SK-N-SH (cell line): Measurements from ENCODE around the gene DPF3.

Source experiments
- CHD2 ChIP-seq: fragments of 150-350 bp; IDR thresholded peaks from 2 replicates; pipeline ENCODE4 v1.6.1; 2018; ENCODE audit warnings: low read length; ENCODE audit not compliant: partially characterized antibody
- CTCF ChIP-seq: fragments of 200-600 bp; sonication (generic); IDR thresholded peaks from 2 replicates; pipeline ENCODE4 v1.6.1; 2017; ENCODE audit warnings: antibody characterized with exemption, mild to moderate bottlenecking, moderate library complexity
- GABPA ChIP-seq: IDR thresholded peaks from 2 replicates; pipeline ENCODE4 v1.4.0; 2012; ENCODE audit warnings: low read depth, mild to moderate bottlenecking
- GATA2 ChIP-seq: sonication (generic); formaldehyde crosslinking; IDR thresholded peaks from 2 replicates; pipeline ENCODE4 v1.5.0; 2020; ENCODE audit warnings: mild to moderate bottlenecking, missing genetic modification reagents
- MAX ChIP-seq: IDR thresholded peaks from 2 replicates; pipeline ENCODE4 v1.4.0; 2012; ENCODE audit warnings: low read depth
- NFIC ChIP-seq: IDR thresholded peaks from 2 replicates; pipeline ENCODE4 v1.4.0; 2012; ENCODE audit warnings: borderline replicate concordance
- NRF1 ChIP-seq: IDR thresholded peaks from 2 replicates; pipeline ENCODE4 v1.6.1; 2012; ENCODE audit warnings: low read depth, mild to moderate bottlenecking, low read length
- POLR2AphosphoS5 ChIP-seq: IDR thresholded peaks from 2 replicates; pipeline ENCODE4 v1.6.1; 2012; ENCODE audit warnings: low read depth, low read length
- RAD21 ChIP-seq: IDR thresholded peaks from 2 replicates; pipeline ENCODE4 v1.6.1; 2012; ENCODE audit warnings: mild to moderate bottlenecking, low read length
- SMC3 ChIP-seq: IDR thresholded peaks from 2 replicates; pipeline ENCODE4 v1.6.1; 2012; ENCODE audit warnings: low read depth, low read length, improper control_type of control experiment
- TAF1 ChIP-seq: IDR thresholded peaks from 2 replicates; pipeline ENCODE4 v1.6.1; 2012; ENCODE audit warnings: low read depth, mild to moderate bottlenecking, low read length, moderate library complexity, borderline replicate concordance
- TCF12 ChIP-seq: IDR thresholded peaks from 2 replicates; pipeline ENCODE4 v1.4.0; 2012
- YY1 ChIP-seq: IDR thresholded peaks from 2 replicates; pipeline ENCODE4 v1.4.0; 2012; ENCODE audit warnings: low read depth, mild to moderate bottlenecking

GRCh38 chr14:72730468-72730867 is 163.4 kb downstream of the DPF3 start:
- TF ChIP-seq POLR2AphosphoS5 (no peak), NFIC (no peak), NRF1 (no peak), CTCF (no peak), SMC3 (no peak), CHD2 (no peak), YY1 (no peak), MAX (no peak), GATA2 (CRISPR knock-in tag) (no peak), TCF12 (no peak), TAF1 (no peak), GABPA (no peak), RAD21 (no peak)
